ENCODE results near the gene KLRB1.

KLRB1 gene

GRCh38 chr12:9634177-9634803 lies 26.6 kb upstream of the KLRB1 start:
- TF ChIP-seq REST (IDR thresholded peaks at IDR 0.05; ENCODE audit: insufficient read depth in 1 of 2, low read depth in 2 of 2, low read length in 2 of 2) (no peak), POLR2AphosphoS5 (IDR thresholded peaks at IDR 0.05; ENCODE audit: low read depth, low read length) (no peak), SIN3A (IDR thresholded peaks at IDR 0.05; ENCODE audit: borderline replicate concordance, insufficient read depth, low read length) (no peak), TAF1 (IDR thresholded peaks at IDR 0.05; ENCODE audit: borderline replicate concordance, insufficient read depth, low read length) (no peak), FOXP2 (optimal IDR thresholded peaks at IDR 0.05; ENCODE audit: borderline replicate concordance, extremely low read depth, extremely low read length, insufficient read depth) (no peak)

- no peak for TF ChIP-seq REST (IDR thresholded peaks at IDR 0.05; ENCODE audit: insufficient read depth in 1 of 2, low read depth in 2 of 2, low read length in 2 of 2)
- TF ChIP-seq TAF1 (IDR thresholded peaks at IDR 0.05; ENCODE audit: borderline replicate concordance, insufficient read depth, low read length) = no peak
- no peak for TF ChIP-seq FOXP2 (optimal IDR thresholded peaks at IDR 0.05; ENCODE audit: borderline replicate concordance, extremely low read depth, extremely low read length, insufficient read depth)
- no peak for TF ChIP-seq SIN3A (IDR thresholded peaks at IDR 0.05; ENCODE audit: borderline replicate concordance, insufficient read depth, low read length)
- no peak for TF ChIP-seq POLR2AphosphoS5 (IDR thresholded peaks at IDR 0.05; ENCODE audit: low read depth, low read length)
Observed at GRCh38 chr12:9632766-9633165, 25.1 kb upstream of the KLRB1 start.

GRCh38 chr12:9626821-9627220 lies 19.1 kb upstream of the KLRB1 start:
- no peak for TF ChIP-seq FOXP2 (optimal IDR thresholded peaks at IDR 0.05; ENCODE audit: borderline replicate concordance, extremely low read depth, extremely low read length, insufficient read depth)
- TF ChIP-seq SIN3A (IDR thresholded peaks at IDR 0.05; ENCODE audit: borderline replicate concordance, insufficient read depth, low read length) = no peak
- no peak for TF ChIP-seq TAF1 (IDR thresholded peaks at IDR 0.05; ENCODE audit: borderline replicate concordance, insufficient read depth, low read length)
- TF ChIP-seq REST (IDR thresholded peaks at IDR 0.05; ENCODE audit: insufficient read depth in 1 of 2, low read depth in 2 of 2, low read length in 2 of 2) = no peak
- no peak for TF ChIP-seq POLR2AphosphoS5 (IDR thresholded peaks at IDR 0.05; ENCODE audit: low read depth, low read length)

- TF ChIP-seq POLR2AphosphoS5 (IDR thresholded peaks at IDR 0.05; ENCODE audit: low read depth, low read length) (no peak), FOXP2 (optimal IDR thresholded peaks at IDR 0.05; ENCODE audit: borderline replicate concordance, extremely low read depth, extremely low read length, insufficient read depth) (no peak), SIN3A (IDR thresholded peaks at IDR 0.05; ENCODE audit: borderline replicate concordance, insufficient read depth, low read length) (no peak), TAF1 (IDR thresholded peaks at IDR 0.05; ENCODE audit: borderline replicate concordance, insufficient read depth, low read length) (no peak), REST (IDR thresholded peaks at IDR 0.05; ENCODE audit: insufficient read depth in 1 of 2, low read depth in 2 of 2, low read length in 2 of 2) (no peak)
Observed at GRCh38 chr12:9626291-9626690, 18.6 kb upstream of the KLRB1 start.
